Liver (tissue), 9 donors: Measurements from ENCODE around the gene SLC44A3. TPM values are rescaled to one million over a fixed set of nuclear protein-coding genes. Genes with fewer than 3 reads are reported as not detected.

Experiments used
- DNase-seq: peaks from one replicate; pipeline ENCODE4 v3.0.0-alpha.2; 2017; ENCODE audit warnings: low spot score
- H3K27ac ChIP-seq, 2 donors: one replicate each; pipeline ENCODE4 v1.7.0; 2013; ENCODE audit warnings: inconsistent platforms in 2 of 2, low read length in 2 of 2, control low read depth in 1 of 2, low read depth in 1 of 2, mild to moderate bottlenecking in 1 of 2
- H3K27me3 ChIP-seq, 4 donors: one replicate each; pipeline versions ENCODE4 v1.6.1 to v1.7.0; 2013; ENCODE audit warnings: low read length in 3 of 4, inconsistent platforms in 1 of 4, mild to moderate bottlenecking in 1 of 4, moderate library complexity in 1 of 4; ENCODE audit not compliant: control insufficient read depth in 4 of 4, insufficient read depth in 4 of 4
- H3K36me3 ChIP-seq, 4 donors: one replicate each; pipeline versions ENCODE4 v1.6.1 to v1.7.0; 2013; ENCODE audit warnings: low read length in 3 of 4, mild to moderate bottlenecking in 3 of 4, low read depth in 1 of 4, moderate library complexity in 1 of 4; ENCODE audit not compliant: control insufficient read depth in 4 of 4, insufficient read depth in 3 of 4
- H3K4me1 ChIP-seq, 4 donors: one replicate each; pipeline versions ENCODE4 v1.6.1 to v1.7.0; 2013; ENCODE audit warnings: low read length in 3 of 4, mild to moderate bottlenecking in 3 of 4, moderate library complexity in 1 of 4; ENCODE audit not compliant: control insufficient read depth in 4 of 4, insufficient read depth in 4 of 4
- H3K4me3 ChIP-seq, 3 donors: one replicate each; pipeline versions ENCODE4 v1.6.1 to v1.7.0; 2013; ENCODE audit warnings: low read length in 3 of 3, control low read depth in 1 of 3, low read depth in 1 of 3, mild to moderate bottlenecking in 1 of 3
- H3K9ac ChIP-seq, 2 donors: one replicate each; pipeline ENCODE4 v1.7.0; 2013; ENCODE audit warnings: low read length in 2 of 2, mild to moderate bottlenecking in 2 of 2, moderate library complexity in 2 of 2, control low read depth in 1 of 2, low read depth in 1 of 2
- H3K9me3 ChIP-seq, 4 donors: one replicate each; pipeline versions ENCODE4 v1.6.1 to v1.7.0; 2013; ENCODE audit warnings: low read length in 3 of 4; ENCODE audit not compliant: control insufficient read depth in 4 of 4
- ATF3 ChIP-seq: IDR thresholded peaks from 2 replicates; pipeline ENCODE4 v1.6.1; 2016; ENCODE audit warnings: antibody characterized with exemption
- CTCF ChIP-seq: fragments of 150-350 bp; IDR thresholded peaks from 2 replicates; pipeline ENCODE4 v1.5.1; 2017; ENCODE audit warnings: improper control_type of control experiment, low read depth, low read length; ENCODE audit not compliant: missing input control
- EGR1 ChIP-seq, 2 donors: IDR thresholded peaks; 2 replicates each; pipeline ENCODE4 v1.6.1; 2016 to 2018; ENCODE audit warnings: antibody characterized with exemption in 2 of 2, low read depth in 2 of 2
- FOXA1 ChIP-seq: IDR thresholded peaks from 2 replicates; pipeline ENCODE4 v1.6.1; 2016; ENCODE audit warnings: antibody characterized with exemption
- GABPA ChIP-seq, 2 donors: IDR thresholded peaks in 1 of 2; conservative IDR thresholded peaks in 1 of 2; 2 replicates each; pipeline ENCODE4 v1.6.1; 2016; ENCODE audit warnings: antibody characterized with exemption in 2 of 2, mild to moderate bottlenecking in 1 of 2, moderate library complexity in 1 of 2
- HNF4A ChIP-seq, 2 donors: conservative IDR thresholded peaks; 2 replicates each; pipeline ENCODE4 v1.6.1; 2016; ENCODE audit warnings: antibody characterized with exemption in 2 of 2, mild to moderate bottlenecking in 2 of 2
- HNF4G ChIP-seq: IDR thresholded peaks from 2 replicates; pipeline ENCODE4 v1.6.1; 2016; ENCODE audit warnings: antibody characterized with exemption
- MAX ChIP-seq: IDR thresholded peaks from 2 replicates; pipeline ENCODE4 v1.6.1; 2016; ENCODE audit warnings: antibody characterized with exemption
- NR2F2 ChIP-seq: IDR thresholded peaks from 2 replicates; pipeline ENCODE4 v1.6.1; 2016; ENCODE audit warnings: antibody characterized with exemption
- REST ChIP-seq: IDR thresholded peaks from 2 replicates; pipeline ENCODE4 v1.6.1; 2016; ENCODE audit warnings: antibody characterized with exemption, mild to moderate bottlenecking
- RXRA ChIP-seq, 2 donors: IDR thresholded peaks; 2 replicates each; pipeline ENCODE4 v1.6.1; 2017 to 2018; ENCODE audit warnings: antibody characterized with exemption in 2 of 2, mild to moderate bottlenecking in 1 of 2
- YY1 ChIP-seq: IDR thresholded peaks from 2 replicates; pipeline ENCODE4 v1.6.1; 2016; ENCODE audit warnings: antibody characterized with exemption, mild to moderate bottlenecking
- WGBS: extraction: QIAGEN DNeasy Blood & Tissue Kit; methylation state at CpG from one replicate; pipeline ENCODE4 v1.1.7; 2013; 5-methylcytosine and 5-hydroxymethylcytosine counted together
- polyA plus RNA-seq, 2 donors: library from polyadenylated mRNA; stranded (reverse) in 1 of 2; unstranded in 1 of 2; fragments of 200-250 nt in 1 of 2; fragments of >200 nt in 1 of 2; fragmentation: Nextera tagmentation in 1 of 2; extraction: Ambion mirVana in 1 of 2; gene quantifications; one replicate each; pipeline versions ENCODE4 v1.2.1 to v1.2.3, GENCODE V29; 2013 to 2015
- total RNA-seq, 2 donors: library from RNA; depleted of rRNA; stranded (reverse); fragments of >200 nt; gene quantifications; one replicate each; pipeline ENCODE4 v1.2.3, GENCODE V29; 2014
- donor health status: healthy.
- donor health status: healthy.
- donor health status: healthy.
- donor health status: healthy.
- donor health status: healthy.

Gene SLC44A3
- total and polyA plus RNA-seq, 4 donors, result 2.4 to 2.8 (median 2.7) TPM

GRCh38 chr1:94864821-94865220 is 44.7 kb downstream of the SLC44A3 start:
- Histone ChIP-seq H3K9me3 (no peaks in the 10 kb centered on the region), H3K9ac (no peak overlapping the region), H3K36me3 (peaks cover 0 to 3% (median 0%) of the 10 kb centered on the region in 4 donors), H3K4me1 (no peaks in the 10 kb centered on the region), H3K4me3 (no peak overlapping the region), H3K27me3 (no peaks in the 10 kb centered on the region), H3K27ac (peak overlapping the region; percentile 20 to 43)
- WGBS, result 77% methylated on average over 9 of the region's 9 CpGs
- no peak for TF ChIP-seq FOXA1
- TF ChIP-seq ATF3, result no peak
- TF ChIP-seq MAX, result no peak
- no peak for DNase-seq

- DNase-seq, result no peak
- no peak overlapping the region for H3K4me3 ChIP-seq
- H3K9me3 ChIP-seq, result no peaks in the 10 kb centered on the region
- H3K27ac ChIP-seq, result peak overlapping the region; percentile 20 to 31
- 89% methylated on average over 4 of the region's 4 CpGs for WGBS
- no peaks in the 10 kb centered on the region for H3K27me3 ChIP-seq
- H3K9ac ChIP-seq, result no peak overlapping the region
- no peak for TF ChIP-seq ATF3
- TF ChIP-seq YY1, result no peak
- TF ChIP-seq EGR1 (IDR thresholded peaks at IDR 0.05; ENCODE audit: low read depth in 2 of 2), result no peak
- TF ChIP-seq CTCF, result no peak
- TF ChIP-seq RXRA (IDR thresholded peaks at IDR 0.05), result no peak
- TF ChIP-seq REST, result no peak
- no peak for TF ChIP-seq HNF4A (conservative IDR thresholded peaks at IDR 0.05)
- no peak for TF ChIP-seq FOXA1
- no peak for TF ChIP-seq NR2F2
- TF ChIP-seq HNF4G, result no peak
- no peak for TF ChIP-seq GABPA (IDR thresholded peaks at IDR 0.05 in 1 of 2, conservative IDR thresholded peaks at IDR 0.05 in 1 of 2)
- H3K36me3 ChIP-seq, result peaks cover 0 to 3% (median 0%) of the 10 kb centered on the region in 4 donors
- no peaks in the 10 kb centered on the region for H3K4me1 ChIP-seq
Measured at GRCh38 chr1:94865360-94865759, 45.2 kb downstream of the SLC44A3 start.
